Breast epithelium (tissue), 3 donors: ENCODE data around the gene CDH16.

ENCODE experiments used
- POLR2A ChIP-seq: fragments of 450-650 bp; IDR thresholded peaks from one replicate; pipeline ENCODE4 v1.6.1; 2016; ENCODE audit warnings: antibody characterized with exemption, mild to moderate bottlenecking, moderate library complexity
- POLR2AphosphoS5 ChIP-seq, 3 donors: sonication (generic); formaldehyde crosslinking; IDR thresholded peaks; one replicate each; pipeline ENCODE4 v1.6.1; 2017; ENCODE audit warnings: antibody characterized with exemption in 3 of 3

GRCh38 chr16:66964049-66964448, 45.4 kb upstream of the CDH16 start:
- TF ChIP-seq POLR2AphosphoS5 (IDR thresholded peaks at IDR 0.05) = no peak
- TF ChIP-seq POLR2A = no peak
